K562 (cell line): Measurements from ENCODE around the gene CCDC85B. TPM values are rescaled to one million over a fixed set of nuclear protein-coding genes. Genes with fewer than 3 reads are reported as not detected.

Source experiments
- FOXO4 ChIP-seq: fragments of 450-650 bp; formaldehyde crosslinking; IDR thresholded peaks from 2 replicates; pipeline ENCODE4 v1.4.0; 2020; ENCODE audit warnings: mild to moderate bottlenecking, moderate library complexity
- MNT ChIP-seq, 2 experiments: fragments of 450-650 bp; conservative IDR thresholded peaks; 2 replicates each; pipeline ENCODE4 v1.6.1; 2017; ENCODE audit warnings: mild to moderate bottlenecking in 2 of 2, moderate library complexity in 2 of 2
- SFPQ ChIP-seq: fragments of 200-400 bp; formaldehyde crosslinking; IDR thresholded peaks from 2 replicates; pipeline ENCODE4 v1.6.1; 2017; ENCODE audit warnings: mild to moderate bottlenecking, low read depth, low read length, moderate library complexity
- ZNF395 ChIP-seq: fragments of 200-800 bp; sonication (Bioruptor generic); IDR thresholded peaks from 2 replicates; pipeline ENCODE4 v1.6.1; 2017; ENCODE audit warnings: missing genetic modification characterization, missing compliant biosample characterization
- polyA plus RNA-seq, 8 experiments: library from polyadenylated mRNA; depleted of rRNA in 4 of 8; stranded (reverse) in 5 of 8; unstranded in 3 of 8; fragments of >200 nt; fragmentation: Nextera tagmentation in 2 of 8; fragmentation: Illumina TruSeq in 1 of 8; extraction: Ambion mirVana in 2 of 8; extraction: Trizol in 1 of 8; gene quantifications; 2 replicates each; pipeline versions ENCODE4 v1.2.1 to v1.2.3, GENCODE V29; 2011 to 2014; ENCODE audit warnings: inconsistent platforms in 1 of 8, missing spikeins in 1 of 8
- total RNA-seq, 7 experiments: library from RNA; depleted of rRNA in 6 of 7; stranded (reverse); fragments of >200 nt in 6 of 7; fragmentation: Illumina TruSeq in 2 of 7; extraction: Trizol in 2 of 7; gene quantifications; 2 replicates each; pipeline versions ENCODE4 v1.2.1 to v1.2.3, GENCODE V29; 2011 to 2021; ENCODE audit warnings: low replicate concordance in 1 of 7

Gene CCDC85B
- total and polyA plus RNA-seq, 9 of the 15 experiments (the other 6 are each of a cell fraction or from before 2014, with no cell fraction given), result 0.14 to 138 (median 6.2) TPM

GRCh38 chr11:65859095-65859811 lies 31.2 kb upstream of the CCDC85B start (continued):
- TF ChIP-seq MNT (conservative IDR thresholded peaks at IDR 0.05) (peak in 1 of 2 experiments; percentile 42; a peak in 2 of 4 replicates), ZNF395 (CRISPR knock-in tag) (peak; percentile 95), SFPQ (no peak), FOXO4 (CRISPR knock-in tag) (no peak)
